GM23338 (cell line): Measurements from ENCODE around the gene BEND4. TPM values are rescaled to one million over a fixed set of nuclear protein-coding genes. Genes with fewer than 3 reads are reported as not detected.

Experiments
- ATAC-seq: fragments of 200-7000 bp; cut with Tn5 transposase; 3 replicates; pipeline ENCODE4 v1.9.1; 2020
- DNase-seq: peaks from one replicate; pipeline ENCODE4 v3.0.0-alpha.2; 2015; ENCODE audit warnings: low spot score
- H2AFZ ChIP-seq: fragments of 200-600 bp; sonication (generic); 2 replicates; pipeline ENCODE4 v1.8.0; 2016; ENCODE audit warnings: antibody characterized with exemption, mild to moderate bottlenecking, moderate library complexity
- H3F3A ChIP-seq: fragments of 200-600 bp; sonication (generic); replicated peaks from 2 replicates; pipeline ENCODE4 v1.8.0; 2017; ENCODE audit warnings: antibody characterized with exemption, mixed run types, low read depth
- H3K27ac ChIP-seq: fragments of 200-600 bp; sonication (generic); 2 replicates; pipeline ENCODE4 v1.6.1; 2016; ENCODE audit warnings: low read depth
- H3K27me3 ChIP-seq: fragments of 200-600 bp; sonication (generic); 2 replicates; pipeline ENCODE4 v1.8.0; 2016; ENCODE audit warnings: mild to moderate bottlenecking, mixed run types, moderate library complexity; ENCODE audit not compliant: insufficient read depth
- H3K36me3 ChIP-seq: fragments of 200-600 bp; sonication (generic); 2 replicates; pipeline ENCODE4 v1.8.0; 2016; ENCODE audit warnings: mild to moderate bottlenecking; ENCODE audit not compliant: insufficient read depth
- H3K4me1 ChIP-seq: fragments of 200-600 bp; sonication (generic); 2 replicates; pipeline ENCODE4 v1.8.0; 2016; ENCODE audit warnings: mild to moderate bottlenecking, moderate library complexity; ENCODE audit not compliant: insufficient read depth
- H3K4me2 ChIP-seq: fragments of 200-600 bp; sonication (generic); 2 replicates; pipeline ENCODE4 v1.7.1; 2017; ENCODE audit warnings: mixed run types
- H3K4me3 ChIP-seq: fragments of 200-600 bp; sonication (generic); 2 replicates; pipeline ENCODE4 v1.6.1; 2016; ENCODE audit warnings: mixed run types
- H3K79me2 ChIP-seq: fragments of 200-600 bp; sonication (generic); replicated peaks from 2 replicates; pipeline ENCODE4 v1.8.0; 2017; ENCODE audit warnings: mild to moderate bottlenecking; ENCODE audit not compliant: insufficient read depth
- H3K9me2 ChIP-seq: fragments of 200-600 bp; sonication (generic); 2 replicates; pipeline ENCODE4 v1.8.0; 2017; ENCODE audit not compliant: insufficient read depth
- H4K20me1 ChIP-seq: fragments of 200-600 bp; sonication (generic); replicated peaks from 2 replicates; pipeline ENCODE4 v1.8.0; 2017; ENCODE audit warnings: mild to moderate bottlenecking; ENCODE audit not compliant: insufficient read depth
- H3K27ac Mint-ChIP-seq: 2 replicates; pipeline ENCODE4 v1.8.0; 2020; ENCODE audit warnings: inconsistent platforms, mild to moderate bottlenecking, moderate library complexity, mixed read lengths
- H3K27me3 Mint-ChIP-seq: 3 replicates; pipeline ENCODE4 v1.8.0; 2022; ENCODE audit warnings: low read depth, mild to moderate bottlenecking, moderate library complexity, mixed read lengths, inconsistent platforms; ENCODE audit not compliant: insufficient read depth, poor library complexity
- H3K36me3 Mint-ChIP-seq: 3 replicates; pipeline ENCODE4 v1.8.0; 2021; ENCODE audit warnings: low read depth, mild to moderate bottlenecking, inconsistent platforms, moderate library complexity, mixed read lengths
- H3K4me1 Mint-ChIP-seq: 3 replicates; pipeline ENCODE4 v1.8.0; 2020; ENCODE audit warnings: mild to moderate bottlenecking, inconsistent platforms, mixed read lengths
- H3K4me3 Mint-ChIP-seq: 3 replicates; pipeline ENCODE4 v1.8.0; 2021; ENCODE audit warnings: moderate library complexity, mild to moderate bottlenecking, inconsistent platforms, mixed read lengths
- H3K9me3 Mint-ChIP-seq: 3 replicates; pipeline ENCODE4 v1.8.0; 2020; ENCODE audit warnings: moderate library complexity, mild to moderate bottlenecking, inconsistent platforms, mixed read lengths
- CREB1 ChIP-seq: fragments of 250-450 bp; sonication (Bioruptor Pico); IDR thresholded peaks from 2 replicates; pipeline ENCODE4 v1.5.0; 2020; ENCODE audit warnings: low read depth, mild to moderate bottlenecking, moderate library complexity
- EZH2 ChIP-seq: fragments of 200-600 bp; sonication (generic); IDR thresholded peaks from one replicate; pipeline ENCODE4 v1.8.0; 2017; ENCODE audit warnings: antibody characterized with exemption, mild to moderate bottlenecking, low read depth; ENCODE audit not compliant: unreplicated experiment
- EZH2phosphoT487 ChIP-seq: fragments of 200-600 bp; sonication (generic); IDR thresholded peaks from one replicate; pipeline ENCODE4 v1.8.1; 2018; ENCODE audit warnings: antibody characterized with exemption; ENCODE audit not compliant: unreplicated experiment
- JUNB ChIP-seq: IDR thresholded peaks from one replicate; pipeline ENCODE4 v1.6.1; 2016; ENCODE audit warnings: antibody characterized with exemption; ENCODE audit not compliant: unreplicated experiment
- NANOG ChIP-seq: IDR thresholded peaks from 2 replicates; pipeline ENCODE4 v1.6.1; 2016; ENCODE audit warnings: antibody characterized with exemption, borderline replicate concordance
- POLR2AphosphoS5 ChIP-seq: IDR thresholded peaks from 2 replicates; pipeline ENCODE4 v1.6.1; 2016; ENCODE audit warnings: antibody characterized with exemption, low read depth
- ZNF114 ChIP-seq: fragments of 250-450 bp; sonication (Bioruptor Pico); IDR thresholded peaks from 2 replicates; pipeline ENCODE4 v1.5.0; 2020; ENCODE audit warnings: mild to moderate bottlenecking, moderate library complexity
- ZNF331 ChIP-seq: fragments of 250-450 bp; sonication (Bioruptor Pico); IDR thresholded peaks from 2 replicates; pipeline ENCODE4 v1.5.0; 2020; ENCODE audit warnings: low read depth, mild to moderate bottlenecking, moderate library complexity
- polyA plus RNA-seq: library from polyadenylated mRNA; unstranded; fragments of >200 nt; fragmentation: Nextera tagmentation; extraction: Ambion mirVana; gene quantifications from 2 replicates; pipeline ENCODE4 v1.2.1, GENCODE V29; 2016
- total RNA-seq: library from RNA; depleted of rRNA; stranded (reverse); fragments of >200 nt; shearing (Covaris generic); gene quantifications from 2 replicates; pipeline ENCODE4 v1.2.3, GENCODE V29; 2014
- TF ChIP-seq, protein P1 (sequence below): IDR thresholded peaks from one replicate; pipeline ENCODE4 v1.6.1; 2018; ENCODE audit warnings: antibody characterized with exemption; ENCODE audit not compliant: unreplicated experiment
- TF ChIP-seq, protein P2 (sequence below), 2 experiments: fragments of 200-600 bp in 1 of 2; sonication (generic) in 1 of 2; conservative IDR thresholded peaks; 2 replicates each; pipeline versions ENCODE4 v1.5.1 to v1.6.1; 2016 to 2017; ENCODE audit warnings: antibody characterized with exemption in 2 of 2, low read depth in 2 of 2, mild to moderate bottlenecking in 2 of 2, moderate library complexity in 1 of 2
- TF ChIP-seq, protein P3 (sequence below): IDR thresholded peaks from 2 replicates; pipeline ENCODE4 v1.6.1; 2016; ENCODE audit warnings: antibody characterized with exemption

BEND4 gene
- total and polyA plus RNA-seq, 2 experiments from 2014 or later: 13.5 to 60.2 TPM

DNA sequence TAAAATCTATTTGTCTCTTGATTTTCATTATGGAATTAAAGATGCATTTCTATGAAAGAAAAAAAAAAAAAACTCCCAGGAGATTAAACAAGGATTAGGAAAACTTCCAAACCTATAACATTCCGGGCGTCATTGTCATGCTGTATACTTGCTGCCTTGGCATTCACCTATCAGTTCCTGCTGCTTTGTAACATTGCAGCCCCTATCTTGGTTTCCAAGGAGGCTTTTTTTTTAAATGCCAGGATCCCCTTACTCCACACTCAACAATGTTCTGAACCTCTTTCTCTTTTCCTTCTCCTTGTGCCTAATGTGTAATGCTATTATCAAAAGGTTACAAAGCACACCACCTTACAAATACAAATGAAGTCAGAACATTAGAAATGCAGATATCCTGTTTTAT is 20.5 kb upstream of the BEND4 start (continued):
- TF ChIP-seq, protein P1, sequence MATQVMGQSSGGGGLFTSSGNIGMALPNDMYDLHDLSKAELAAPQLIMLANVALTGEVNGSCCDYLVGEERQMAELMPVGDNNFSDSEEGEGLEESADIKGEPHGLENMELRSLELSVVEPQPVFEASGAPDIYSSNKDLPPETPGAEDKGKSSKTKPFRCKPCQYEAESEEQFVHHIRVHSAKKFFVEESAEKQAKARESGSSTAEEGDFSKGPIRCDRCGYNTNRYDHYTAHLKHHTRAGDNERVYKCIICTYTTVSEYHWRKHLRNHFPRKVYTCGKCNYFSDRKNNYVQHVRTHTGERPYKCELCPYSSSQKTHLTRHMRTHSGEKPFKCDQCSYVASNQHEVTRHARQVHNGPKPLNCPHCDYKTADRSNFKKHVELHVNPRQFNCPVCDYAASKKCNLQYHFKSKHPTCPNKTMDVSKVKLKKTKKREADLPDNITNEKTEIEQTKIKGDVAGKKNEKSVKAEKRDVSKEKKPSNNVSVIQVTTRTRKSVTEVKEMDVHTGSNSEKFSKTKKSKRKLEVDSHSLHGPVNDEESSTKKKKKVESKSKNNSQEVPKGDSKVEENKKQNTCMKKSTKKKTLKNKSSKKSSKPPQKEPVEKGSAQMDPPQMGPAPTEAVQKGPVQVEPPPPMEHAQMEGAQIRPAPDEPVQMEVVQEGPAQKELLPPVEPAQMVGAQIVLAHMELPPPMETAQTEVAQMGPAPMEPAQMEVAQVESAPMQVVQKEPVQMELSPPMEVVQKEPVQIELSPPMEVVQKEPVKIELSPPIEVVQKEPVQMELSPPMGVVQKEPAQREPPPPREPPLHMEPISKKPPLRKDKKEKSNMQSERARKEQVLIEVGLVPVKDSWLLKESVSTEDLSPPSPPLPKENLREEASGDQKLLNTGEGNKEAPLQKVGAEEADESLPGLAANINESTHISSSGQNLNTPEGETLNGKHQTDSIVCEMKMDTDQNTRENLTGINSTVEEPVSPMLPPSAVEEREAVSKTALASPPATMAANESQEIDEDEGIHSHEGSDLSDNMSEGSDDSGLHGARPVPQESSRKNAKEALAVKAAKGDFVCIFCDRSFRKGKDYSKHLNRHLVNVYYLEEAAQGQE: no peak
- TF ChIP-seq ZNF331: no peak
- no peak for TF ChIP-seq ZNF114 (CRISPR knock-in tag)
- no peak for TF ChIP-seq POLR2AphosphoS5
- no peak for TF ChIP-seq EZH2
- no peak for TF ChIP-seq JUNB
- TF ChIP-seq, protein P2, sequence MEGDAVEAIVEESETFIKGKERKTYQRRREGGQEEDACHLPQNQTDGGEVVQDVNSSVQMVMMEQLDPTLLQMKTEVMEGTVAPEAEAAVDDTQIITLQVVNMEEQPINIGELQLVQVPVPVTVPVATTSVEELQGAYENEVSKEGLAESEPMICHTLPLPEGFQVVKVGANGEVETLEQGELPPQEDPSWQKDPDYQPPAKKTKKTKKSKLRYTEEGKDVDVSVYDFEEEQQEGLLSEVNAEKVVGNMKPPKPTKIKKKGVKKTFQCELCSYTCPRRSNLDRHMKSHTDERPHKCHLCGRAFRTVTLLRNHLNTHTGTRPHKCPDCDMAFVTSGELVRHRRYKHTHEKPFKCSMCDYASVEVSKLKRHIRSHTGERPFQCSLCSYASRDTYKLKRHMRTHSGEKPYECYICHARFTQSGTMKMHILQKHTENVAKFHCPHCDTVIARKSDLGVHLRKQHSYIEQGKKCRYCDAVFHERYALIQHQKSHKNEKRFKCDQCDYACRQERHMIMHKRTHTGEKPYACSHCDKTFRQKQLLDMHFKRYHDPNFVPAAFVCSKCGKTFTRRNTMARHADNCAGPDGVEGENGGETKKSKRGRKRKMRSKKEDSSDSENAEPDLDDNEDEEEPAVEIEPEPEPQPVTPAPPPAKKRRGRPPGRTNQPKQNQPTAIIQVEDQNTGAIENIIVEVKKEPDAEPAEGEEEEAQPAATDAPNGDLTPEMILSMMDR (conservative IDR thresholded peaks at IDR 0.05; ENCODE audit: low read depth in 2 of 2): no peak
- no peak for TF ChIP-seq CREB1 (CRISPR knock-in tag)
- TF ChIP-seq NANOG: no peak

DNA sequence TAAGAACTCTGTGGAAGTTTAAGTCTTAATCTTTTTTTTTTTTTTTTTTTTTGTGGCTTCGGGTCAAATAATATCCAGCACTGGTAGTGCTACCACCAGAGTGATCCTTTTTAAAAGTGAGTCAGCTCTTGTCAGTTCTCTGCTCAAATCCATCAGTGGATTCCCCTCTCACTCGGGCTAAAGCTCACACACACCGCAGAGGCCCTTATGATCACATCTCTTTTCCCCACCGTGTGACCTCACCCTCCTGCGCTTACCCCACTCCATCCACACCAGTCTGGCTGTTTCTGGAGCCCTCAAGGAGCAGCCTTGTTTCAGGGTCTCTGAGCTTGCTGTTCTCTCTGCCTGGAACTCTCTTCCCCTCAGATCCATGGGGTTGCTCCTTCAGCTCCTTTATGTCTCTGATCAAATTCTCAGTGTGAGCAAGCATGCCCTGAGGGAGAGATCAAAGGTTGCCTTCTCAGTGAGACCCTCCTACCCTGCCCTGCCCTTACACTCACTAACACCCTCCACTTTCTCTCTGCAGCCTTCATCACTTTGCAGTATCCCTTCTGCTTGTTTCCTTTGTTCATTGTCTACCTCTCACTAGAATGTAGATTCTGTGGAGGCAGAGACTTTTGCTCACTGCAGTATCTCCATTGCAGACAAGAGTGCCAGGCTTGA is 19.8 kb upstream of the BEND4 start:
- no peak for TF ChIP-seq ZNF114 (CRISPR knock-in tag)
- TF ChIP-seq NANOG: no peak
- TF ChIP-seq, protein P1: no peak
- TF ChIP-seq, protein P3, sequence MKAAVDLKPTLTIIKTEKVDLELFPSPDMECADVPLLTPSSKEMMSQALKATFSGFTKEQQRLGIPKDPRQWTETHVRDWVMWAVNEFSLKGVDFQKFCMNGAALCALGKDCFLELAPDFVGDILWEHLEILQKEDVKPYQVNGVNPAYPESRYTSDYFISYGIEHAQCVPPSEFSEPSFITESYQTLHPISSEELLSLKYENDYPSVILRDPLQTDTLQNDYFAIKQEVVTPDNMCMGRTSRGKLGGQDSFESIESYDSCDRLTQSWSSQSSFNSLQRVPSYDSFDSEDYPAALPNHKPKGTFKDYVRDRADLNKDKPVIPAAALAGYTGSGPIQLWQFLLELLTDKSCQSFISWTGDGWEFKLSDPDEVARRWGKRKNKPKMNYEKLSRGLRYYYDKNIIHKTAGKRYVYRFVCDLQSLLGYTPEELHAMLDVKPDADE: no peak
- no peak for TF ChIP-seq ZNF331
- no peak for TF ChIP-seq EZH2
- no peak for TF ChIP-seq CREB1 (CRISPR knock-in tag)
- TF ChIP-seq EZH2phosphoT487: no peak
- Histone ChIP-seq H3K4me1 (peaks cover 13% of the 10 kb centered on the region), H3K9me2 (peaks cover 17% of the 10 kb centered on the region), H3K27me3 (no peaks in the 10 kb centered on the region), H3K79me2 (no peaks in the 10 kb centered on the region), H2AFZ (peak overlapping the region; percentile 52), H3F3A (no peaks in the 10 kb centered on the region), H3K27ac (no peak overlapping the region), H3K36me3 (no peaks in the 10 kb centered on the region; the same call in 1 of the 2 replicates), H3K4me3 (no peak overlapping the region), H4K20me1 (no peaks in the 10 kb centered on the region), H3K4me2 (no peak overlapping the region)
- ATAC-seq (peak; percentile 58), DNase-seq (no peak)
- Mint-ChIP-seq H3K36me3 (no peaks in the 10 kb centered on the region), H3K4me1 (peaks cover 15% of the 10 kb centered on the region), H3K27ac (no peak overlapping the region), H3K4me3 (no peak overlapping the region), H3K9me3 (no peaks in the 10 kb centered on the region), H3K27me3 (no peaks in the 10 kb centered on the region)
